22Rv1 (cell line): ENCODE measurements around the gene TMEM163.

ENCODE experiments used
- CTCF ChIP-seq: fragments of 450-650 bp; IDR thresholded peaks from 2 replicates; pipeline ENCODE4 v1.5.1; 2017; ENCODE audit warnings: mild to moderate bottlenecking
- ZFX ChIP-seq: fragments of 450-650 bp; IDR thresholded peaks from 2 replicates; pipeline ENCODE4 v1.6.1; 2017; ENCODE audit warnings: antibody characterized with exemption, borderline replicate concordance

GRCh38 chr2:134426721-134427120, 292.1 kb downstream of the TMEM163 start:
- TF ChIP-seq CTCF (no peak), ZFX (no peak)
